Subcutaneous adipose tissue (tissue), 4 donors: ENCODE results near the gene NAP1L1. TPM values are rescaled to one million over a fixed set of nuclear protein-coding genes. Genes with fewer than 3 reads are reported as not detected.

Source experiments
- total RNA-seq, 4 donors: library from RNA; depleted of rRNA; stranded (reverse); fragments of >200 nt; gene quantifications; one replicate each; pipeline ENCODE4 v1.1.0, GENCODE V29; 2016
- TF ChIP-seq, protein P1 (sequence below): fragments of 450-650 bp; IDR thresholded peaks from one replicate; pipeline ENCODE4 v1.5.1; 2016; ENCODE audit warnings: low read depth, mild to moderate bottlenecking, control low read depth, antibody characterized with exemption, moderate library complexity

NAP1L1 gene
- total RNA-seq, 4 donors from 2014 or later: 434 to 738 (median 574) TPM

DNA sequence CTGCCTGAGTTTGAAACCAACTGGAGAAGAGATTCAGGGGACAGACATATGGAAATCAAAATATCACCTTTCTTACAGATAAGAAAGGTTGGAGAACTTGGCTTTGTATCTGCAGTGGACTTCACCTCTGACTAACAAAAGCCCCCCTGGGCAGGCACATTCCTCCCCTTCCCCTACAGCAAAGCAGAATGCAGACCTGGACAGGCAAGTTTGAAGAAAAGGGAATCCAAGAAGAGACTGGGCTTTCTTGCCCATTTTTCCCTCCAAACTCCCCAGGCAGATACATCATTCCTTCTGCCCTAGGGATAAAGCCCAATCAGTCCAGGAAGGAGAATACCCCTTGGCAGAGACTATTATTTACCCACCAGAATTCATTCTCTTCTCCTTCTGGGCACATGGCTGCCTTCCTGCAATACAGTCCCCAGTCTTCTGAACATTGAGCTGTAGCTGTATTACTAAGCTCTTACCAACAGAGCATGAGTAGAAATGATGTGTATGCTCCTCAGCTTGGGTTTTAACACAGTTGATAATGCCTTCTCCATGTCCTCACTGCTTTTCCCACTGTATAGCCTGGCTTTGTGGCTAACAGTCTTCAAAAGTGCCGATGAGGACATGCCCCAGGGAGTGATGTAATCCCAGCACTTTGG lies 17.4 kb upstream of the NAP1L1 start:
- TF ChIP-seq, protein P1, sequence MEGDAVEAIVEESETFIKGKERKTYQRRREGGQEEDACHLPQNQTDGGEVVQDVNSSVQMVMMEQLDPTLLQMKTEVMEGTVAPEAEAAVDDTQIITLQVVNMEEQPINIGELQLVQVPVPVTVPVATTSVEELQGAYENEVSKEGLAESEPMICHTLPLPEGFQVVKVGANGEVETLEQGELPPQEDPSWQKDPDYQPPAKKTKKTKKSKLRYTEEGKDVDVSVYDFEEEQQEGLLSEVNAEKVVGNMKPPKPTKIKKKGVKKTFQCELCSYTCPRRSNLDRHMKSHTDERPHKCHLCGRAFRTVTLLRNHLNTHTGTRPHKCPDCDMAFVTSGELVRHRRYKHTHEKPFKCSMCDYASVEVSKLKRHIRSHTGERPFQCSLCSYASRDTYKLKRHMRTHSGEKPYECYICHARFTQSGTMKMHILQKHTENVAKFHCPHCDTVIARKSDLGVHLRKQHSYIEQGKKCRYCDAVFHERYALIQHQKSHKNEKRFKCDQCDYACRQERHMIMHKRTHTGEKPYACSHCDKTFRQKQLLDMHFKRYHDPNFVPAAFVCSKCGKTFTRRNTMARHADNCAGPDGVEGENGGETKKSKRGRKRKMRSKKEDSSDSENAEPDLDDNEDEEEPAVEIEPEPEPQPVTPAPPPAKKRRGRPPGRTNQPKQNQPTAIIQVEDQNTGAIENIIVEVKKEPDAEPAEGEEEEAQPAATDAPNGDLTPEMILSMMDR: no peak

DNA sequence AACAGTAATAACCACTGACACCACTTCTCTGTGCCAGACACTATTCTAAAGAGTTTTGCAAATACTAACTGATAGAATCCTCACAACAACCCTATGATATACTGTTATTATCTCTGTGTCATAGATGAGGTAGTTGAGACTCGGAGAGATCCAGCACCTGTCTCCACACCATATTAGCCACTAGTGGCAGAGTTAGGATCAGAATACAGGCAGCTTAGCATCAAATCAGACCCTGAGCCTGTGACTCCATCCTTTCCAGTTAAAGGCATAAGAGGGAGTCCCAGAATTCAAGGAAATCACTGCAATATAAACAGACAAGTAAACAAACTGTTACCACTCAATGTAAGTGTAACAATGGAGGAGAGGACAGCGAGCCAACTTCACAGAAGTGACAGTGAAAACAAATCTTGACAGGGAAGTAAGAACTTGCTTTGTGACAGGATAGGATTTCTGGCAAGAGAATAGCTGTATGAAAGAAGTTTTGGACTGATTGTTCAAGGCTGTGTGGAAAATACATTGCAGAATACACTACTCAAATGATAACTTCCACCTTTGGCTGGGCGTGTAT lies 11.7 kb upstream of the NAP1L1 start:
- TF ChIP-seq, protein P1: no peak

DNA sequence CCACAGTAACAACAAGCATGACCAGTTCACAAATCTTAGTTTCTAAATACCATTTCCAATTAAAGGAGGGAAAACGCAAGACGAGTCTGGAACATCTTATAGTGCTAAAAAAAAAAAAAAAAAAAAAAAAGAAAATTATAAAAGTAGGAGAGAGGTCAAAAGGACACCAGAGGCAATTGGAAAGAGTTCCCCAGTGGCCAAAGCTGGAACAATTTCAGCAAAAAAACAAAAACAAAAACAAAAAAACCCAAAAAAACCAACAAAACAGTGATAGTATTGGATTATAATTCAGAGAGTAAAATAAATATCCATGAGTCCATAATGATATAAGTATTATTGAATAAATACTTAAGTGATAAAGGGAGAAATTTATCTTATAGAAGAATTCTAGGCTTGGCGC lies 10.3 kb upstream of the NAP1L1 start:
- TF ChIP-seq, protein P1: no peak

DNA sequence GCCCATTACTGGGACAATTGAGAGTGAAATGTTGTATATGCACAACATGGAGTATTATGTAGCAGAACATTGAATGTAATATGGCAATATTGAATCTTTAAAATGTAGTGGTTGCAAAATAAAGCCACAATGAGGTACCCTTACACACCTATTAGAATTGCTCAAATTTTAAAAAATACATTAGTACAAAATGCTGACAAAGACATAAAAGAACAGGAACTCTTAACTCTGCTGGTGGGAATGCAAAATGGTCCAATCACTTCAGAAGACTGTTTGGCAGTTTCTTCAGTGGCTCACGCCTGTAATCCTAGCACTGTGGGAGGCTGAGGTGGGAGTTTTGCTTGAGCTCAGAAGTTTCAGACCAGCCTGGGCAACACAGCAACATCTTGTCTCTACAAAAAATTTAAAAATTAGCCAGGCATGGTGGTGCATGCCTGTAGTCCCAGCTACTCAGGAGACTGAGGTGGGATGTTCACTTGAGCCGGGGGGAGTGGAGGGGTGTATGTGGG lies 6.8 kb upstream of the NAP1L1 start:
- TF ChIP-seq, protein P1: no peak

DNA sequence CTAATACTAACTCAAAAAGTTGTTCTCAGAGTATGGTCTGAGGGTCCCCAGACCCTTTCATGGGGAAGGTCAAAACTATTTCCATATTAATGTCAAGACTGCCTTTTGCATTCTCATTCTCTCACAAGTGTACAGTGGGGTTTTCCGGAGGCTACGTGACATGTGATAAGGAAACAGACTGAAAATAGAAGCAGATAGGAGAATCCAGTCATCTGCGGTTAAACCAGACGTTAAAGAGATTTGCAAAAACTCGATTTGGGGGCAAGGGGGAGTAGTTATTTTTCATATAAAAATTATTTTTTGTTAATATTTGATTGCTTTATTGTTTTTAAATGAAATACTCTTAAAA lies 1.0 kb upstream of the NAP1L1 start:
- TF ChIP-seq, protein P1: no peak

DNA sequence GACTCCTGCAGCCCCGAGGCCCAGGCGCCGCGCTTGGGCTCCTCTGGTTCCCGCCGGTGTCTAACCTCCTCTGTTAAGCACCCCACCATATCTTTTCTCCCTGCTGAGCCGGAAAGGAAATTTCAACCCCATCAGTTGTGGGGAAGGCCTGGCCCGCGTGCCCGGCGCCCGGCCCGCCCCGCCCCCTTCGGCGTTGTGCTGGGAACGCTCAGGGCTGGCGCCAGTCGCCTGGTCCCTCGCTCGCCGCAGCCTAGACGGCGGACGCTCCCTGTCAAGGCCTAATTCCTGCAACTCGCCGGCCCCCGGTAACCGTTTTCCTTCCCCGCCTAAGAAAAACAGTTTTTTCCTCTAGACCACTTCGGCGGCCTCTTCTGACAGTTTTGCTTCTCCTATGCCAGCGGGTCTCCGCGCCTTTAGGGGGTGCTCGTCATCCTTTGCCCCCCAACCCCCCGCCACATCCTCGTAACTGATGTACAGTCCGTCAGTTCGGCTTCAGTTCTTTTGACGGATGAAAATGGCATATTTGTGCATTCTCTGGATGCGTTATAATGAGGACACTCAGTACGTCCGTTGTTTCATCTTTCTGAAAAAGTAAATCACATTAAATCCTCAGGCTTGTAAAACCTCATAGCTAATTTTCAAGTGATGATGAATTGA lies 506 bp upstream of the NAP1L1 start:
- TF ChIP-seq, protein P1: no peak

DNA sequence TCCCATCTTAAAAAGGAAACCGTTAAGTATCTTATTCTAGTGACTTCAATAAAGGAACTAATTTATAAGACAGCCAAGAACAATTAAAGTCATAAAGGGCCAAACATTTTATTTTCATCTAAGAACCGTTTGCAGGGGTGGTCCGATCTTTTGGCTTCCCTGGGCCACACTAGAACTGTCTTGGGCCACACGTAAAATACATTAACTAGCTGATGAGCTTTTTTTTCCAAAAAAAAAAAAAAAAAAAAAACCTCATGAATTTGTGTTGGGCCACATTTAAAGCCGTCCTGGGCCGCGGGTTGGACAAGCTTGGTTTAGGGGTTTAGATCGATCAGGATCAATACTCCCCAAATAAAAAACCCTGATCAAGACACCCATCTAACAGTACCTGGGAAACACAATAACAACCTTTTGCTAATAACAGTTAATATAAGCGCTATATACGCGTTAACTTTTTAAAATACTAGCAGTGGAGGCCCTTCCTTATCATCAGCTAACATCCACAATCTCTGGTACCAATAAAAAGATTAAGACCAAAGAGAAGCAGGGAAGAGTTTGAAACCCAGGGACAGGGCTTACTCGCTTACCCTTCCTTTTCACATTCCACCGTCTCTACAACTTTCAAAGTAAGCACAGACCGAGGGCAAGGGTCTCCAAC lies 1.1 kb downstream of the NAP1L1 start:
- TF ChIP-seq, protein P1: no peak
